GM12801 (cell line): ENCODE measurements around the gene ARL15.

Experiments used
- CTCF ChIP-seq: IDR thresholded peaks from one replicate; pipeline ENCODE4 v1.5.1; 2011; ENCODE audit warnings: control low read depth; ENCODE audit not compliant: insufficient read length; ENCODE audit errors: extremely low read depth

Gene ARL15

GRCh38 chr5:54291498-54291897 is 18.9 kb downstream of the ARL15 start:
- TF ChIP-seq CTCF, result no peak

- no peak for TF ChIP-seq CTCF
Measured at GRCh38 chr5:54289769-54290168, 20.6 kb downstream of the ARL15 start.

- TF ChIP-seq CTCF, result no peak
Measured at GRCh38 chr5:54288568-54289217, 21.7 kb downstream of the ARL15 start.

GRCh38 chr5:54285686-54286085 is 24.7 kb downstream of the ARL15 start:
- TF ChIP-seq CTCF, result no peak

- TF ChIP-seq CTCF, result no peak
Measured at GRCh38 chr5:54284586-54284985, 25.8 kb downstream of the ARL15 start.

- TF ChIP-seq CTCF, result no peak
Measured at GRCh38 chr5:54282876-54283275, 27.5 kb downstream of the ARL15 start.

- no peak for TF ChIP-seq CTCF
Measured at GRCh38 chr5:54281960-54282692, 28.2 kb downstream of the ARL15 start.
